Peyer's patch (tissue), 4 donors: Measurements from ENCODE around the gene NFU1. TPM values are rescaled to one million over a fixed set of nuclear protein-coding genes. Genes with fewer than 3 reads are reported as not detected.
"Not testable (repeated sequence)": the region's sequence is repeated elsewhere in the genome, so short reads cannot be mapped to it uniquely, and the experiment has no call there.

Source experiments
- DNase-seq, 3 donors: peaks; one replicate each; pipeline ENCODE4 v3.0.0-alpha.2; 2017 to 2019
- H3K27ac ChIP-seq, 4 donors: fragments of 200-600 bp; sonication (generic); one replicate each; pipeline ENCODE4 v1.5.1; 2016 to 2019
- H3K27me3 ChIP-seq, 2 donors: fragments of 200-600 bp; sonication (generic); one replicate each; pipeline ENCODE4 v1.5.1; 2019
- H3K36me3 ChIP-seq, 3 donors: fragments of 200-600 bp; sonication (generic); one replicate each; pipeline ENCODE4 v1.5.1; 2016 to 2019
- H3K4me1 ChIP-seq, 4 donors: fragments of 200-600 bp; sonication (generic); one replicate each; pipeline ENCODE4 v1.5.1; 2016 to 2019
- H3K4me3 ChIP-seq, 4 donors: fragments of 200-600 bp; sonication (generic); 1 replicate in 3 of 4; 2 replicates in 1 of 4; pipeline ENCODE4 v1.5.1; 2016 to 2019; ENCODE audit warnings: mild to moderate bottlenecking in 1 of 4
- H3K9me3 ChIP-seq, 4 donors: fragments of 200-600 bp; sonication (generic); one replicate each; pipeline ENCODE4 v1.5.1; 2016 to 2019; ENCODE audit warnings: mild to moderate bottlenecking in 1 of 4
- CTCF ChIP-seq, 6 experiments: fragments of 450-650 bp in 4 of 6; fragments of 200-600 bp in 2 of 6; sonication (generic) in 1 of 6; IDR thresholded peaks; one replicate each; pipeline ENCODE4 v1.5.1; 2017 to 2019; ENCODE audit warnings: antibody characterized with exemption in 6 of 6, mild to moderate bottlenecking in 3 of 6, moderate library complexity in 1 of 6
- POLR2A ChIP-seq, 2 donors: fragments of 450-650 bp; IDR thresholded peaks; one replicate each; pipeline ENCODE4 v1.5.1; 2017; ENCODE audit warnings: antibody characterized with exemption in 2 of 2, mild to moderate bottlenecking in 2 of 2, moderate library complexity in 2 of 2
- total RNA-seq, 4 donors: library from RNA; depleted of rRNA; stranded (reverse); fragments of >200 nt; gene quantifications; one replicate each; pipeline ENCODE4 v1.1.0, GENCODE V29; 2016

NFU1 gene
- total RNA-seq, 4 donors from 2014 or later: 16.9 to 47.0 (median 40.4) TPM

DNA sequence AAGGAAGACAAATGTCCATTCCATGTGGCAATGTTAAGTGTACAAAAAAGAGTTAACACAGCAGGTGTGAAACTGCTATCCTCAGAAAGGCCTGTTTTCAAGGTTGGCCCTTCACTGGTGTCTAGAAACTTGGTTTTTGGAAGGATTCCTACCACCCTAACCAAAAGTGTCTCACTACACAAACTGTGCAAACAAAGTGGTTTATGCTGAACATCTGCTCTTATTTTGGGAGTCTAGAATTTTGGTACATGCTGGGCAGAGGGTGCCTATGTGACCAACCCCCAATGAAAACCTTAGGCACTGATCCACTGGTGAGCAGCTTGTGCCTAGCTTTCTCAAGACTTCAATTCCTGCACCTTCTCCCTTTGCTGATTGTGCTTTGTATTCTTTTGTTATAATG lies 64.5 kb downstream of the NFU1 start:
- DNase-seq: no peak
- Histone ChIP-seq H3K4me1 (peaks cover 0 to 6% (median 0%) of the 10 kb centered on the region in 4 donors), H3K36me3 (peaks cover 0 to 57% (median 3%) of the 10 kb centered on the region in 3 donors), H3K27ac (no peak overlapping the region), H3K27me3 (no peaks in the 10 kb centered on the region), H3K4me3 (no peak overlapping the region), H3K9me3 (no peaks in the 10 kb centered on the region)
- TF ChIP-seq CTCF (IDR thresholded peaks at IDR 0.05) (no peak), POLR2A (IDR thresholded peaks at IDR 0.05) (no peak)

GRCh38 chr2:69369802-69370201 lies 67.4 kb downstream of the NFU1 start:
- no peak for TF ChIP-seq POLR2A (IDR thresholded peaks at IDR 0.05)
- no peak for TF ChIP-seq CTCF (IDR thresholded peaks at IDR 0.05)
- no peaks in the 10 kb centered on the region for H3K4me1 ChIP-seq
- H3K27ac ChIP-seq: no peak overlapping the region
- DNase-seq: no peak
- H3K36me3 ChIP-seq: peaks cover 0 to 82% (median 3%) of the 10 kb centered on the region in 3 donors
- H3K4me3 ChIP-seq: no peak overlapping the region
- H3K27me3 ChIP-seq: no peaks in the 10 kb centered on the region
- H3K9me3 ChIP-seq: no peaks in the 10 kb centered on the region

DNA sequence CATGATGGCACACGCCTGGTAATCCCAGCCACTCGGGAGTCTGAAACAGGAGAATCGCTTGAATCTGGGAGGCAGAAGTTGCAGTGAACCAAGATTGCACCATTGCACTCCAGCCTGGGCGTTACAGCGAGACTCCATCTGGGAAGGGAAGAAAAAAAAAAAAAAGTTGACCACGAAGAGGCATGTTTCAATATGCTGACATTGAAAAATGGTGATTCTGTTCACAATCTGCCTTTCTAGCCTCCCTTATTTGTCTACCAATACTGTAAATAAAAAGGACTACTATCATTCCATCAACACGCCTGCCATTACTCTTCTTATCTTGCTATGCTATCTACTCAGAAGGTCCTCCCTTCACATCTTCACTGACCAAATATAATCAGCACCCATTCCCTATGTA lies 68.6 kb downstream of the NFU1 start:
- TF ChIP-seq CTCF (IDR thresholded peaks at IDR 0.05) (no peak), POLR2A (IDR thresholded peaks at IDR 0.05) (no peak)
- H3K4me3 ChIP-seq: no peak overlapping the region
- DNase-seq: no peak
- H3K9me3 ChIP-seq: no peaks in the 10 kb centered on the region
- no peak overlapping the region for H3K27ac ChIP-seq
- no peaks in the 10 kb centered on the region for H3K4me1 ChIP-seq
- H3K27me3 ChIP-seq: no peaks in the 10 kb centered on the region
- peaks cover 0 to 90% (median 3%) of the 10 kb centered on the region in 3 donors for H3K36me3 ChIP-seq

GRCh38 chr2:69359371-69359770 lies 77.9 kb downstream of the NFU1 start:
- no peak overlapping the region for H3K27ac ChIP-seq
- no peak overlapping the region for H3K4me3 ChIP-seq
- H3K4me1 ChIP-seq: no peaks in the 10 kb centered on the region
- no peaks in the 10 kb centered on the region for H3K27me3 ChIP-seq
- H3K9me3 ChIP-seq: no peaks in the 10 kb centered on the region
- no peak for DNase-seq
- H3K36me3 ChIP-seq: peaks cover 0 to 98% (median 0%) of the 10 kb centered on the region in 3 donors
- no peak for TF ChIP-seq POLR2A (IDR thresholded peaks at IDR 0.05)
- no peak for TF ChIP-seq CTCF (IDR thresholded peaks at IDR 0.05)

DNA sequence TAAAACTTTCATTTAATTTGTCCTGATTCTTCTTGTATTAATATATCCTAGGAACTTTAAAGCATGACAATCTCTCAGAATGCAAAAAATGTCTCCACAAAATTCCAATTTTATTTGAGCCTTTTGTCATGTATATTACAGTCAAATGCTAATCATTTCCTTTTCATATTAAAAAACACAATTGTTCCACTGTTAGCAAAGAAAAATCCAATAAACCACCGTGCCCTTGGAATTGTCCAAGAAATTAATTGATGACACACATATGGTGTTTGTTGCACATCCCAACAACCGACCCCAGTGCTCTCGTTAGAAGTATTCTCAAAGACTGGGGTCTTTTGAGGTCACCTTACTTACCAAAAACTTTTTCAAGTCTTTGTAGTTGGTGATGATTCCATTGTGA lies 78.3 kb downstream of the NFU1 start:
- Histone ChIP-seq H3K36me3 (peaks cover 0 to 98% (median 0%) of the 10 kb centered on the region in 3 donors), H3K4me1 (no peaks in the 10 kb centered on the region), H3K27me3 (no peaks in the 10 kb centered on the region), H3K4me3 (no peak overlapping the region), H3K27ac (no peak overlapping the region), H3K9me3 (no peaks in the 10 kb centered on the region)
- TF ChIP-seq CTCF (IDR thresholded peaks at IDR 0.05): no peak
- TF ChIP-seq POLR2A (IDR thresholded peaks at IDR 0.05): no peak
- DNase-seq: no peak

- DNase-seq: no peak
- no peaks in the 10 kb centered on the region for H3K4me1 ChIP-seq
- no peaks in the 10 kb centered on the region for H3K27me3 ChIP-seq
- TF ChIP-seq CTCF (IDR thresholded peaks at IDR 0.05): no peak
- TF ChIP-seq POLR2A (IDR thresholded peaks at IDR 0.05): no peak
- H3K36me3 ChIP-seq: peaks cover 0 to 95% (median 0%) of the 10 kb centered on the region in 3 donors
- H3K9me3 ChIP-seq: no peaks in the 10 kb centered on the region
- no peak overlapping the region for H3K27ac ChIP-seq
- H3K4me3 ChIP-seq: no peak overlapping the region
These were observed 80.8 kb downstream of the NFU1 start for GRCh38 chr2:69356471-69356870.

DNA sequence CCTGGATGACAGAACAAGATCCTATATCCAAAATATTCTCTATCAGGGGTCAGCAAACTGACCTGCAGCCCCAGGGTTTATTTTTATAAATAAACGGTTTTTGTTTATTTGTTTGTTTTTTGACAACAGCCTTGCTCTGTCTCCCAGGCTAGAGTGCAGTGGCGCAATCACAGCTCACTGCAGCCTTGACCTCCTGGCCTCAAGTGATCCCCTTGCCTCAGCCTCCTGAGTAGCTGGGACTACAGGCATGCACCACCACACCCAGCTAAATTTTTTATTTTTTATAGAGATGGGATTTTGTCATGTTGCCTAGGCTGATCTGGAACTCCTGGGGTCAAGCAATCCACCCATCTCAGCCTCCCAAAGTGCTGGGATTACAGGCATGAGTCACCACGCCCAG lies 82.3 kb downstream of the NFU1 start:
- not testable (repeated sequence) for H3K27ac ChIP-seq, H3K4me3 ChIP-seq, H3K4me1 ChIP-seq, H3K27me3 ChIP-seq, DNase-seq, H3K9me3 ChIP-seq
- H3K36me3 ChIP-seq: peaks cover 0 to 95% (median 0%) of the 10 kb centered on the region in 3 donors
